ENCODE results near the gene ZC3HAV1. TPM values are rescaled to one million over a fixed set of nuclear protein-coding genes. Genes with fewer than 3 reads are reported as not detected.

Gene ZC3HAV1
- total and polyA plus RNA-seq, 8 donors: 3.6 to 18.5 (median 10.1) TPM

DNA sequence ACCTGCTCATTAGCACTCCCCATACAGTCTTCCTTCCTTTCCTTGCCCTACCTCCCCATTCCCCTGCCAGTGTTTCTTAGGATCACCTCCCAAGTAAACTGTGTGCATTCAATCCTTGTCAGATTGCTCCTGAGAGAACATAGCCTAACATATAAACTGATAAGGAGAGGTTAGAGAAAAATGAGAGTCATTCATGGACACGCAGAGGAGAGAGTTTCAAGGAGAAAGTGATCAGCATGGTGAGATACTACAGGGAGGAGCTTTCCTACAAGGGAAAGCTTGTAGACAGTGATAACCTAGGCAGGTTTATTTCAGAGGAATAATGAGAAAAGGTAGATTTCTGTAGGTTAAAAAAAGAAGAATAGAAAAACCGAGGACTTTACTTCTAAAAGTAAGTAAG is 70.8 kb downstream of the ZC3HAV1 start:
- ATAC-seq: no peak
- no peak for FAIRE-seq
- Histone ChIP-seq H3K4me3 (no peak overlapping the region), H3K9me3 (no peaks in the 10 kb centered on the region), H3K36me3 (no peaks in the 10 kb centered on the region), H3K4me1 (peaks cover 0 to 7% (median 0%) of the 10 kb centered on the region in 3 donors), H3K27me3 (no peaks in the 10 kb centered on the region), H3K27ac (no peak overlapping the region)
- intact Hi-C loops (cut with DNase I): no loop called here
- TF ChIP-seq, protein P1, sequence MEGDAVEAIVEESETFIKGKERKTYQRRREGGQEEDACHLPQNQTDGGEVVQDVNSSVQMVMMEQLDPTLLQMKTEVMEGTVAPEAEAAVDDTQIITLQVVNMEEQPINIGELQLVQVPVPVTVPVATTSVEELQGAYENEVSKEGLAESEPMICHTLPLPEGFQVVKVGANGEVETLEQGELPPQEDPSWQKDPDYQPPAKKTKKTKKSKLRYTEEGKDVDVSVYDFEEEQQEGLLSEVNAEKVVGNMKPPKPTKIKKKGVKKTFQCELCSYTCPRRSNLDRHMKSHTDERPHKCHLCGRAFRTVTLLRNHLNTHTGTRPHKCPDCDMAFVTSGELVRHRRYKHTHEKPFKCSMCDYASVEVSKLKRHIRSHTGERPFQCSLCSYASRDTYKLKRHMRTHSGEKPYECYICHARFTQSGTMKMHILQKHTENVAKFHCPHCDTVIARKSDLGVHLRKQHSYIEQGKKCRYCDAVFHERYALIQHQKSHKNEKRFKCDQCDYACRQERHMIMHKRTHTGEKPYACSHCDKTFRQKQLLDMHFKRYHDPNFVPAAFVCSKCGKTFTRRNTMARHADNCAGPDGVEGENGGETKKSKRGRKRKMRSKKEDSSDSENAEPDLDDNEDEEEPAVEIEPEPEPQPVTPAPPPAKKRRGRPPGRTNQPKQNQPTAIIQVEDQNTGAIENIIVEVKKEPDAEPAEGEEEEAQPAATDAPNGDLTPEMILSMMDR (IDR thresholded peaks at IDR 0.05): no peak
- no peak for DNase-seq
- 86 to 93% methylated on average over 2 of the region's 2 CpGs for WGBS, 2 donors

- Histone ChIP-seq H3K4me3 (no peak overlapping the region), H3K4me1 (peaks cover 0 to 7% (median 0%) of the 10 kb centered on the region in 3 donors), H3K36me3 (no peaks in the 10 kb centered on the region), H3K27me3 (no peaks in the 10 kb centered on the region), H3K27ac (no peak overlapping the region), H3K9me3 (no peaks in the 10 kb centered on the region)
- FAIRE-seq: no peak
- no peak for DNase-seq
- 83 to 84% methylated on average over 3 of the region's 3 CpGs for WGBS, 2 donors
- TF ChIP-seq, protein P1 (IDR thresholded peaks at IDR 0.05): no peak
- ATAC-seq: no peak
- intact Hi-C loops (cut with DNase I): no loop called here
Observed at GRCh38 chr7:139036901-139037300, 72.6 kb downstream of the ZC3HAV1 start.

DNA sequence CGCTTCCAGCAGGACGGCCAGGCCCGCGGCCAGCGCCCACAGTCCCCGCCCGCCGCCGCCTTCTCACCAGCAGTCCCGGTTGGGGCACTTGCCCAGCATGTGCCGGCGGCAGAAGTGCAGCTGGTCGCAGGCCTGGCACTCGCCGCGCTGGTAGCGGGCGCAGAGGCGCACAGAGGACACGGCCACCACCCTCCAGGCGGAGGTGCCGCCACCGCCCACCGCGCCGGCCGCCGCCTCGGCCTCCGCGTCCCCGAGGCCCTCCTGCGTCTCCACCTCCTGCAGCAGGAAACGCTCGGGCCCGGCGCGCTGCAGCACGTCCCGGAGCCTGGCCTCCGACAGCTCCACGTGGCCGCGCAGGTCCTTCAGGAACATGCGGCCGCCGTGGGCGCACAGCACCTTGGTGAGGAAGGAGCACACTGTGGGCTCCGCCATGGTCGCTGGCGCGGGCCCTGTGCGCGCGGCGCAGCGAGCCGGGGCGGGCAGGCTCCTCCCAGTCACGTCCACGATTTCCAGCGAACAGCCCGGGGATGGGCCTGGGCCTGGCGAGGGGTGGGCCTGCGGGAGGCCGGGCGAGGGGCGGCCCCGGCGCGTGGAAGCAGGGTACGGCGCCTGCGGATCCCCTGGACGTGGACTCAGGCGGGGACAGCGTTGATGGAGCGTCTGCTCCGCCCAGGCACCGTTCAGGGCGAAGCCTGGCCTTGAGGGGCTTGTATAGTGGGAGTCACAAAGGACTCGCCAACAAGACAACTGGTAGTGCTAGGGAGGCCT is 73.8 kb downstream of the ZC3HAV1 start, which contains the start of gene ZC3HAV1L:
TSS of gene ZC3HAV1L (minus strand) at position 457 of the 768 bp plus-strand sequence. CDS start at position 432, 25 bp downstream.
- intact Hi-C loops (cut with DNase I): no loop called here
- ATAC-seq: peak; percentile 81 to 93 (median 88)
- peak; percentile 41 to 82 (median 65) for DNase-seq
- H3K4me1 ChIP-seq: peaks cover 0 to 7% (median 0%) of the 10 kb centered on the region in 3 donors
- TF ChIP-seq, protein P1 (IDR thresholded peaks at IDR 0.05): no peak
- 4 to 5% methylated on average over 73 to 82 of the region's 82 CpGs for WGBS, 2 donors
- H3K4me3 ChIP-seq: peak within 1 kb of the TSS; percentile 60 to 91 (median 70)
- FAIRE-seq: no peak
- peak within 1 kb of the TSS in 3 of 4 donors; percentile 38 to 69 (median 61) for H3K27ac ChIP-seq
- H3K9me3 ChIP-seq: no peaks in the 10 kb centered on the region
- H3K36me3 ChIP-seq: no peaks in the 10 kb centered on the region
- H3K27me3 ChIP-seq: no peaks in the 10 kb centered on the region

DNA sequence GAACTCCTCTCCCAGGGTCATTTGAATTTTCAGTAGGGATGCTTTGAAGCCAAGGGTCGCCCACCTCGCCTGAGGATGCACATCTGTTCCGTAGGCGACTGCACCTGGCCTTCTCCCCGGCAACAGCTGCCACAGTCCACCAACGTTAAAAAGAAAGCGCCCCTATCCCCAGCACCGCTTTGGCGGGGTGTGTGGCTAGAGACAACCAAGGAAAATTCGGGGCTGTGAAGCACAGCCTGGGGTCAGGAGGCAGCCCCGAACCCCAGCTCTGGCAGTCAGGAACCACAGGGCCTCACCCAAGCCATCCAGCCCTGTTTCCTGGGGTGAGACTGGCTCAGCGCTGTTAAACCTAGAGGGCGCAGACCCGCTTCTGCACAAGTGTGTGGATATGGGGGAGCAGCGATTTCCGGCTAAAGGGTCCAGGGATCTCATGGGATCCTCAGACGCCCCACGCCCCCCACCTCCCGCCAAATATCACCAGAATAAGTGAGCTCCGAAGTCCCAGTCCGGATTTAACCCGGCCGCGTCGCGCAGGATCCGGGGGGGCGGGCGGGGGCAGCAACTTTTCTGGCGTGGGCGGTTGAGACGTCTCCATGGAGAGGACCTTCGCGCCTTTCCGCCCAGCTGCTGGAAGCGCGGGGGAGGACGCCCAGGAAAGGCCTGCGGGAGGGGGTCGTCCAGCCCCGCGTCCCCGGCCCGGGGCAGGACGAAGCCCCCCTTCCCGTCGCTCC is 74.5 kb downstream of the ZC3HAV1 start:
- peaks cover 0 to 7% (median 0%) of the 10 kb centered on the region in 3 donors for H3K4me1 ChIP-seq
- H3K27ac ChIP-seq: peak overlapping the region in 2 of 4 donors; percentile 61 to 69
- DNase-seq (peak in 3 of 6 donors; percentile 15 to 44 (median 38)), FAIRE-seq (no peak), ATAC-seq (peak; percentile 54 to 69 (median 64))
- H3K36me3 ChIP-seq: no peaks in the 10 kb centered on the region
- intact Hi-C loops (cut with DNase I): no loop called here
- peak overlapping the region; percentile 60 to 91 (median 70) for H3K4me3 ChIP-seq
- H3K9me3 ChIP-seq: no peaks in the 10 kb centered on the region
- H3K27me3 ChIP-seq: no peaks in the 10 kb centered on the region
- WGBS, 2 donors: 14 to 16% methylated on average over 42 to 47 of the region's 47 CpGs
- TF ChIP-seq, protein P1 (IDR thresholded peaks at IDR 0.05): no peak
